Measurements from ENCODE around the gene EMC6.

EMC6 gene

GRCh38 chr17:3668279-3669084, at the start of gene EMC6, which contains the start of gene TAX1BP3:
TSS of gene EMC6 (plus strand) at chr17:3668812. CDS start at chr17:3669147, 335 bp downstream.
TSS of gene TAX1BP3 (minus strand) at chr17:3668578. CDS start at chr17:3668526, 52 bp downstream.
- DNase-seq (ENCODE audit: low spot score) = peak; percentile 94

- DNase-seq (ENCODE audit: low spot score) = no peak
Measured at GRCh38 chr17:3621146-3621720, 47.4 kb upstream of the EMC6 start.

GRCh38 chr17:3622977-3623594, 45.5 kb upstream of the EMC6 start:
- no peak for DNase-seq (ENCODE audit: low spot score)

- DNase-seq (ENCODE audit: low spot score) = no peak
Measured at GRCh38 chr17:3626831-3627768, 41.5 kb upstream of the EMC6 start.

- no peak for DNase-seq (ENCODE audit: low spot score)
Measured at GRCh38 chr17:3627769-3628167, 40.8 kb upstream of the EMC6 start.

- DNase-seq (ENCODE audit: low spot score) = no peak
Measured at GRCh38 chr17:3630781-3631180, 37.8 kb upstream of the EMC6 start.

- no peak for DNase-seq (ENCODE audit: low spot score)
Measured at GRCh38 chr17:3632287-3632686, 36.3 kb upstream of the EMC6 start.

GRCh38 chr17:3635474-3636153, 33.0 kb upstream of the EMC6 start:
- no peak for DNase-seq (ENCODE audit: low spot score)

- peak; percentile 94 for DNase-seq (ENCODE audit: low spot score)
Measured at GRCh38 chr17:3636154-3636907, 32.3 kb upstream of the EMC6 start, which contains the start of the genes CTNS and SHPK. TSS of gene CTNS (plus strand) at chr17:3636760. CDS start at chr17:3640207, 3,447 bp downstream. TSS of gene SHPK (minus strand) at chr17:3636250. CDS start at chr17:3636219, 31 bp downstream.

GRCh38 chr17:3636908-3637373, 31.7 kb upstream of the EMC6 start:
- DNase-seq (ENCODE audit: low spot score) = no peak

- no peak for DNase-seq (ENCODE audit: low spot score)
Measured at GRCh38 chr17:3639981-3640596, 28.5 kb upstream of the EMC6 start.

- DNase-seq (ENCODE audit: low spot score) = no peak
Measured at GRCh38 chr17:3641014-3641413, 27.6 kb upstream of the EMC6 start.

GRCh38 chr17:3641717-3642486, 26.7 kb upstream of the EMC6 start:
- no peak for DNase-seq (ENCODE audit: low spot score)

- DNase-seq (ENCODE audit: low spot score) = no peak
Measured at GRCh38 chr17:3643889-3644349, 24.7 kb upstream of the EMC6 start.

GRCh38 chr17:3645310-3645709, 23.3 kb upstream of the EMC6 start:
- no peak for DNase-seq (ENCODE audit: low spot score)

- no peak for DNase-seq (ENCODE audit: low spot score)
Measured at GRCh38 chr17:3647251-3647650, 21.4 kb upstream of the EMC6 start.

- DNase-seq (ENCODE audit: low spot score) = peak; percentile 56
Measured at GRCh38 chr17:3647769-3648555, 20.6 kb upstream of the EMC6 start.

GRCh38 chr17:3655766-3656165, 12.8 kb upstream of the EMC6 start:
- DNase-seq (ENCODE audit: low spot score) = no peak

All from HuH-7.5 (cell line).